KMS-11 (cell line): Measurements from ENCODE around the gene IQSEC1.

Experiments
- H2AFZ ChIP-seq: fragments of 200-600 bp; sonication (generic); 2 replicates; pipeline ENCODE4 v1.6.1; 2016; ENCODE audit warnings: antibody characterized with exemption, mixed run types, low read depth
- H3K27ac ChIP-seq: fragments of 200-600 bp; sonication (generic); 2 replicates; pipeline ENCODE4 v1.6.1; 2016; ENCODE audit warnings: mild to moderate bottlenecking, mixed run types
- H3K27me3 ChIP-seq: fragments of 200-600 bp; sonication (generic); 2 replicates; pipeline ENCODE4 v1.6.1; 2017; ENCODE audit warnings: mild to moderate bottlenecking, low read depth, mixed run types, moderate library complexity; ENCODE audit not compliant: insufficient read depth
- H3K36me3 ChIP-seq: fragments of 200-600 bp; sonication (generic); 2 replicates; pipeline ENCODE4 v1.6.1; 2017; ENCODE audit warnings: mild to moderate bottlenecking, mixed run types; ENCODE audit not compliant: insufficient read depth
- H3K4me1 ChIP-seq: fragments of 200-600 bp; sonication (generic); 2 replicates; pipeline ENCODE4 v1.6.1; 2016; ENCODE audit warnings: mild to moderate bottlenecking, low read depth, mixed run types; ENCODE audit not compliant: poor library complexity, severe bottlenecking
- H3K4me2 ChIP-seq: fragments of 200-600 bp; sonication (generic); 2 replicates; pipeline ENCODE4 v1.7.0; 2016; ENCODE audit warnings: mild to moderate bottlenecking, mixed run types
- H3K4me3 ChIP-seq: fragments of 200-600 bp; sonication (generic); IDR thresholded peaks from 2 replicates; pipeline ENCODE4 v1.6.1; 2017; ENCODE audit warnings: low read depth, low read length, mixed read lengths; ENCODE audit not compliant: insufficient read depth
- H3K79me2 ChIP-seq: fragments of 200-600 bp; sonication (generic); 2 replicates; pipeline ENCODE4 v1.6.1; 2016; ENCODE audit warnings: low read depth, mixed run types; ENCODE audit not compliant: insufficient read depth
- H3K9ac ChIP-seq: fragments of 200-600 bp; sonication (generic); 2 replicates; pipeline ENCODE4 v1.6.1; 2016; ENCODE audit warnings: mild to moderate bottlenecking, mixed run types
- H4K20me1 ChIP-seq: fragments of 200-600 bp; sonication (generic); 2 replicates; pipeline ENCODE4 v1.6.1; 2016; ENCODE audit warnings: mild to moderate bottlenecking, mixed run types; ENCODE audit not compliant: insufficient read depth
- CTCF ChIP-seq: fragments of 200-600 bp; sonication (generic); conservative IDR thresholded peaks from 2 replicates; pipeline ENCODE4 v1.6.1; 2017; ENCODE audit warnings: low read depth, mild to moderate bottlenecking, antibody characterized with exemption, low read length, moderate library complexity, mixed read lengths

Gene IQSEC1

GRCh38 chr3:12901623-12902045 lies 171.6 kb downstream of the IQSEC1 start:
- H3K36me3 ChIP-seq, result no peaks in the 10 kb centered on the region

DNA sequence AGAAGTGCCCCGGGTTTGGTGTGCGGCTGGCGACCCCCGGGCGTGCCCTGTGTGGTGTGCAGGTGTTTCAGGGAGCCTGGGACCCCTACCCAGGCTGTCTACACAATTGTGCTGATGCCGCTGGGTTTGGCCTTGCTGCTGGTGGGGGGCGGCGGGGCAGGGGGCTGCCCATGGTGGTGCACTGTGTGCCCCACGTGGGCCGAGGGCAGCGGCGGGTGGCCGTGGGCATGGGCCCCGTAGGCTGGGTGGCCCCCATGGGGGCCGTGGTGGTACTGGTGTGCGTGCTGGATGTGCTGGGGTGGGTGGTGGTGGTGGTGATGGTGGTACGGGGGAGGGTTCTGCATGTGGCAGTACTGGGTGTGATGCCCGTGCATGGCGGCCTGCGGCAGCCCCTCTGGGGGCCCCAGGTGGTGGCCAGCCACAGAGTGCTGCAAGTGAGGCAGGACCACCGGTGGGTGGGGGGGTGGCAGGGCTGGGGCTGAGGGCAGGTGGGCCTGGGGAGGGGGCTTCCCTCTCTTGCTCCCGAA lies 172.3 kb downstream of the IQSEC1 start:
- H3K79me2 ChIP-seq, result no peaks in the 10 kb centered on the region
- H3K36me3 ChIP-seq, result no peaks in the 10 kb centered on the region
- H3K4me3 ChIP-seq, result no peak overlapping the region
- no peak overlapping the region for H3K4me2 ChIP-seq
- H3K27me3 ChIP-seq, result no peaks in the 10 kb centered on the region
- no peak for TF ChIP-seq CTCF
- H3K9ac ChIP-seq, result no peak overlapping the region
- H4K20me1 ChIP-seq, result no peaks in the 10 kb centered on the region
- no peak overlapping the region for H3K27ac ChIP-seq
- H2AFZ ChIP-seq, result no peak overlapping the region
- H3K4me1 ChIP-seq, result no peaks in the 10 kb centered on the region

More at GRCh38 chr3:12901623-12902045, 171.6 kb downstream of the IQSEC1 start:
- no peak overlapping the region for H2AFZ ChIP-seq
- no peak overlapping the region for H3K9ac ChIP-seq
- no peaks in the 10 kb centered on the region for H3K4me1 ChIP-seq
- H3K79me2 ChIP-seq, result no peaks in the 10 kb centered on the region
- no peak overlapping the region for H3K4me3 ChIP-seq
- no peaks in the 10 kb centered on the region for H3K27me3 ChIP-seq
- no peak overlapping the region for H3K4me2 ChIP-seq
- H4K20me1 ChIP-seq, result no peaks in the 10 kb centered on the region
- no peak overlapping the region for H3K27ac ChIP-seq
- no peak for TF ChIP-seq CTCF

- Histone ChIP-seq H3K4me1 (no peaks in the 10 kb centered on the region), H3K79me2 (no peaks in the 10 kb centered on the region), H3K27ac (no peak overlapping the region), H3K27me3 (no peaks in the 10 kb centered on the region), H4K20me1 (no peaks in the 10 kb centered on the region), H3K36me3 (no peaks in the 10 kb centered on the region), H2AFZ (no peak overlapping the region), H3K9ac (no peak overlapping the region), H3K4me3 (no peak overlapping the region), H3K4me2 (no peak overlapping the region)
- TF ChIP-seq CTCF, result no peak
Observed at GRCh38 chr3:12898965-12899755, 174.1 kb downstream of the IQSEC1 start.

DNA sequence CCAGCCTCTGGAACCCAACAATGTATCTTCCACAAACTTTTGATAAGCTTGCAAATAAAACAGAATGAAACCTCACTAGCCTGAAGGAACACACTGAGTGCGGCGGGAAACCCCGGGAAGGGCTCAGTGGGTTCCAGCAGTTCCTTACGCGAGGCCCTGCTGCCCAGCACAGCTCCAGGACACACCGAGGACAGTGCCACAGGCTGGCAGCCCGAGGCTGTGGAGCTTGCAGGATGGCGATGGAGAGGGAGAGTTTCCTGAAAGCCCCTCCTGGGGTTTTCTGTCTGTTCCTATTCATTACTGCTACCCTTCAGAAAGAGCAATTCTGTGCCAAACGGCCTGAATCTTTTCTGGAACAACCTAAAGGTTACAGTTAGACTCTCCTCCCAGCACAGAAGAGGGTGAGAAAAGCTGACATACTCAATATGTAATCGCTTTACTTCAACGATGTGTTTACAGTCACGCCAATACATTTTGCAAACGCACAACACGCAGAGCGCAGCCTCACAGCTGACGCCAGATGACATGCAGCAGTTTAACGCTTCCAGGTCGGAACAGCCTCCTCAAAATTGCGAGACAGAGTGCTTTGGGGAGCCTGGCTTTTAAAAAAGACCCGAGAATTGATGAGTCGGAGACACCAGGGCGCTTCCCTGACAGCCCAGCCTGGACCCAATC lies 174.8 kb downstream of the IQSEC1 start:
- H3K4me2 ChIP-seq, result no peak overlapping the region
- H3K27ac ChIP-seq, result no peak overlapping the region
- H3K4me1 ChIP-seq, result no peaks in the 10 kb centered on the region
- no peaks in the 10 kb centered on the region for H3K36me3 ChIP-seq
- H3K4me3 ChIP-seq, result no peak overlapping the region
- no peak overlapping the region for H2AFZ ChIP-seq
- H3K9ac ChIP-seq, result no peak overlapping the region
- no peaks in the 10 kb centered on the region for H3K79me2 ChIP-seq
- H3K27me3 ChIP-seq, result no peaks in the 10 kb centered on the region
- H4K20me1 ChIP-seq, result no peaks in the 10 kb centered on the region
- no peak for TF ChIP-seq CTCF
